GM23338 (cell line): ENCODE results near the gene CDR2L.

ENCODE experiments used
- CREB1 ChIP-seq: fragments of 250-450 bp; sonication (Bioruptor Pico); IDR thresholded peaks from 2 replicates; pipeline ENCODE4 v1.5.0; 2020; ENCODE audit warnings: low read depth, mild to moderate bottlenecking, moderate library complexity
- CTCF ChIP-seq, 2 experiments: fragments of 200-600 bp in 1 of 2; sonication (generic) in 1 of 2; conservative IDR thresholded peaks; 2 replicates each; pipeline versions ENCODE4 v1.5.1 to v1.6.1; 2016 to 2017; ENCODE audit warnings: antibody characterized with exemption in 2 of 2, low read depth in 2 of 2, mild to moderate bottlenecking in 2 of 2, moderate library complexity in 1 of 2
- EZH2 ChIP-seq: fragments of 200-600 bp; sonication (generic); IDR thresholded peaks from one replicate; pipeline ENCODE4 v1.8.0; 2017; ENCODE audit warnings: antibody characterized with exemption, mild to moderate bottlenecking, low read depth; ENCODE audit not compliant: unreplicated experiment
- STAT1 ChIP-seq: IDR thresholded peaks from one replicate; pipeline ENCODE4 v1.6.1; 2016; ENCODE audit warnings: antibody characterized with exemption; ENCODE audit not compliant: unreplicated experiment
- ZNF114 ChIP-seq: fragments of 250-450 bp; sonication (Bioruptor Pico); IDR thresholded peaks from 2 replicates; pipeline ENCODE4 v1.5.0; 2020; ENCODE audit warnings: mild to moderate bottlenecking, moderate library complexity
- TF ChIP-seq, protein P1 (sequence below): IDR thresholded peaks from one replicate; pipeline ENCODE4 v1.6.1; 2018; ENCODE audit warnings: antibody characterized with exemption; ENCODE audit not compliant: unreplicated experiment
- TF ChIP-seq, protein P2 (sequence below): IDR thresholded peaks from 2 replicates; pipeline ENCODE4 v1.6.1; 2016; ENCODE audit warnings: antibody characterized with exemption

- TF ChIP-seq EZH2 (no peak), CTCF (conservative IDR thresholded peaks at IDR 0.05; ENCODE audit: low read depth in 2 of 2) (peak in 1 of 2 experiments; percentile 10; a peak in 1 of 4 replicates), ZNF114 (CRISPR knock-in tag) (no peak), STAT1 (no peak), CREB1 (CRISPR knock-in tag) (peak; percentile 86)
- TF ChIP-seq, protein P1, sequence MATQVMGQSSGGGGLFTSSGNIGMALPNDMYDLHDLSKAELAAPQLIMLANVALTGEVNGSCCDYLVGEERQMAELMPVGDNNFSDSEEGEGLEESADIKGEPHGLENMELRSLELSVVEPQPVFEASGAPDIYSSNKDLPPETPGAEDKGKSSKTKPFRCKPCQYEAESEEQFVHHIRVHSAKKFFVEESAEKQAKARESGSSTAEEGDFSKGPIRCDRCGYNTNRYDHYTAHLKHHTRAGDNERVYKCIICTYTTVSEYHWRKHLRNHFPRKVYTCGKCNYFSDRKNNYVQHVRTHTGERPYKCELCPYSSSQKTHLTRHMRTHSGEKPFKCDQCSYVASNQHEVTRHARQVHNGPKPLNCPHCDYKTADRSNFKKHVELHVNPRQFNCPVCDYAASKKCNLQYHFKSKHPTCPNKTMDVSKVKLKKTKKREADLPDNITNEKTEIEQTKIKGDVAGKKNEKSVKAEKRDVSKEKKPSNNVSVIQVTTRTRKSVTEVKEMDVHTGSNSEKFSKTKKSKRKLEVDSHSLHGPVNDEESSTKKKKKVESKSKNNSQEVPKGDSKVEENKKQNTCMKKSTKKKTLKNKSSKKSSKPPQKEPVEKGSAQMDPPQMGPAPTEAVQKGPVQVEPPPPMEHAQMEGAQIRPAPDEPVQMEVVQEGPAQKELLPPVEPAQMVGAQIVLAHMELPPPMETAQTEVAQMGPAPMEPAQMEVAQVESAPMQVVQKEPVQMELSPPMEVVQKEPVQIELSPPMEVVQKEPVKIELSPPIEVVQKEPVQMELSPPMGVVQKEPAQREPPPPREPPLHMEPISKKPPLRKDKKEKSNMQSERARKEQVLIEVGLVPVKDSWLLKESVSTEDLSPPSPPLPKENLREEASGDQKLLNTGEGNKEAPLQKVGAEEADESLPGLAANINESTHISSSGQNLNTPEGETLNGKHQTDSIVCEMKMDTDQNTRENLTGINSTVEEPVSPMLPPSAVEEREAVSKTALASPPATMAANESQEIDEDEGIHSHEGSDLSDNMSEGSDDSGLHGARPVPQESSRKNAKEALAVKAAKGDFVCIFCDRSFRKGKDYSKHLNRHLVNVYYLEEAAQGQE, result no peak
- TF ChIP-seq, protein P2, sequence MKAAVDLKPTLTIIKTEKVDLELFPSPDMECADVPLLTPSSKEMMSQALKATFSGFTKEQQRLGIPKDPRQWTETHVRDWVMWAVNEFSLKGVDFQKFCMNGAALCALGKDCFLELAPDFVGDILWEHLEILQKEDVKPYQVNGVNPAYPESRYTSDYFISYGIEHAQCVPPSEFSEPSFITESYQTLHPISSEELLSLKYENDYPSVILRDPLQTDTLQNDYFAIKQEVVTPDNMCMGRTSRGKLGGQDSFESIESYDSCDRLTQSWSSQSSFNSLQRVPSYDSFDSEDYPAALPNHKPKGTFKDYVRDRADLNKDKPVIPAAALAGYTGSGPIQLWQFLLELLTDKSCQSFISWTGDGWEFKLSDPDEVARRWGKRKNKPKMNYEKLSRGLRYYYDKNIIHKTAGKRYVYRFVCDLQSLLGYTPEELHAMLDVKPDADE, result peak; percentile 67
Observed at GRCh38 chr17:74981979-74982662, 5.3 kb upstream of the CDR2L start.
